Neural progenitor cell (in vitro differentiated cells): ENCODE results near the gene FAM240B.

Experiments used
- CTCF ChIP-seq: fragments of 200-600 bp; sonication (generic); IDR thresholded peaks from 2 replicates; pipeline ENCODE4 v1.5.1; 2017; ENCODE audit warnings: antibody characterized with exemption, mild to moderate bottlenecking
- EZH2 ChIP-seq: fragments of 200-600 bp; sonication (generic); IDR thresholded peaks from 2 replicates; pipeline ENCODE4 v1.6.1; 2017; ENCODE audit warnings: antibody characterized with exemption, mild to moderate bottlenecking, moderate library complexity
- EZH2phosphoT487 ChIP-seq: fragments of 200-600 bp; sonication (generic); IDR thresholded peaks from 2 replicates; pipeline ENCODE4 v1.6.1; 2017; ENCODE audit warnings: antibody characterized with exemption

GRCh38 chr9:38706493-38706892 lies 13.4 kb downstream of the FAM240B start:
- TF ChIP-seq EZH2 (no peak), CTCF (no peak), EZH2phosphoT487 (no peak)
